HCT116 (cell line): Measurements from ENCODE around the gene IGSF11. TPM values are rescaled to one million over a fixed set of nuclear protein-coding genes. Genes with fewer than 3 reads are reported as not detected.

Experiments
- ATAC-seq: fragments of 200-7000 bp; cut with Tn5 transposase; 2 replicates; pipeline ENCODE4 v1.9.1; 2020; ENCODE audit warnings: mild to moderate bottlenecking, moderate library complexity
- BruUV-seq: library from RNA; stranded (reverse); fragments of 400-500 nt; replicated peaks from 2 replicates; lab custom pipeline; 2021; lab: Mats Ljungman, UMichigan
- CTCF ChIA-PET: fragments of 300-600 bp; sonication (Branson Sonifier 250); formaldehyde crosslinking; loops from one replicate; lab custom pipeline; 2021; ENCODE audit warnings: antibody characterized with exemption; lab: Charles Lee
- POLR2A ChIA-PET: fragments of 300-600, 350-600 bp; sonication (Branson Sonifier 250); formaldehyde crosslinking; loops from one replicate; lab custom pipeline; 2021; ENCODE audit warnings: antibody characterized with exemption; lab: Charles Lee
- RAD21 ChIA-PET, 2 experiments: fragments of 300-600 bp; sonication (Branson Sonifier 250); formaldehyde crosslinking; loops; one replicate each; lab custom pipeline; 2023; ENCODE audit warnings: low total read pairs in 2 of 2; ENCODE audit not compliant: uncharacterized antibody in 2 of 2, unreplicated experiment in 2 of 2, low non-redundant PET in 1 of 2; lab: Charles Lee
- DNase-seq: peaks from one replicate; pipeline ENCODE4 v3.0.0-alpha.2; 2010; ENCODE audit warnings: low read depth, low spot score
- H2AFZ ChIP-seq: fragments of 200-600 bp; shearing (Covaris generic), sonication (generic); 2 replicates; pipeline ENCODE4 v1.6.1; 2017; ENCODE audit warnings: low read depth, mixed run types, mixed read lengths, antibody characterized with exemption, low read length; ENCODE audit not compliant: poor library complexity, severe bottlenecking
- H3K27ac ChIP-seq: 2 replicates; pipeline ENCODE4 v1.5.1; 2012; ENCODE audit warnings: low read depth, low read length
- H3K27me3 ChIP-seq: fragments of 200-600 bp; sonication (generic); 2 replicates; pipeline ENCODE4 v1.6.1; 2016; ENCODE audit warnings: mixed run types, low read length, mixed read lengths; ENCODE audit not compliant: insufficient read depth
- H3K36me3 ChIP-seq, 2 experiments: fragments of 200-500 bp in 1 of 2; fragments of 200-600 bp in 1 of 2; sonication (Bioruptor generic) in 1 of 2; sonication (generic) in 1 of 2; 2 replicates each; pipeline versions ENCODE4 v1.5.1 to v1.6.1; 2014 to 2016; ENCODE audit warnings: low read length in 2 of 2, inconsistent platforms in 1 of 2, mixed read lengths in 1 of 2, mixed run types in 1 of 2; ENCODE audit not compliant: insufficient read depth in 2 of 2, control insufficient read depth in 1 of 2
- H3K4me1 ChIP-seq, 2 experiments: fragments of 200-600 bp in 1 of 2; sonication (generic) in 1 of 2; 2 replicates each; pipeline versions ENCODE4 v1.5.1 to v1.6.1; 2012 to 2017; ENCODE audit warnings: low read length in 2 of 2, inconsistent platforms in 1 of 2, mild to moderate bottlenecking in 1 of 2, mixed read lengths in 1 of 2, mixed run types in 1 of 2, moderate library complexity in 1 of 2; ENCODE audit not compliant: insufficient read depth in 2 of 2, control insufficient read depth in 1 of 2
- H3K4me2 ChIP-seq: fragments of 200-600 bp; sonication (generic); 2 replicates; pipeline ENCODE4 v1.6.1; 2017; ENCODE audit warnings: mixed run types, low read length, mixed read lengths
- H3K4me3 ChIP-seq, 2 experiments: fragments of 200-600 bp in 1 of 2; sonication (generic) in 1 of 2; replicated peaks in 1 of 2; 2 replicates each; pipeline ENCODE4 v1.5.1; 2011 to 2016; ENCODE audit warnings: low read length in 2 of 2, control low read depth in 1 of 2, low read depth in 1 of 2, mild to moderate bottlenecking in 1 of 2, mixed read lengths in 1 of 2, mixed run types in 1 of 2
- H3K79me2 ChIP-seq: fragments of 200-600 bp; sonication (generic); 2 replicates; pipeline ENCODE4 v1.6.1; 2017; ENCODE audit warnings: mild to moderate bottlenecking, mixed run types, low read length, moderate library complexity, mixed read lengths; ENCODE audit not compliant: insufficient read depth
- H3K9ac ChIP-seq: fragments of 200-600 bp; sonication (generic); 2 replicates; pipeline ENCODE4 v1.6.1; 2016; ENCODE audit warnings: low read length, mixed read lengths
- H3K9me2 ChIP-seq: fragments of 200-600 bp; sonication (generic), shearing (Covaris generic); 2 replicates; pipeline ENCODE4 v1.6.1; 2017; ENCODE audit warnings: mixed run types, mild to moderate bottlenecking, moderate library complexity; ENCODE audit not compliant: insufficient read depth
- H3K9me3 ChIP-seq, 2 experiments: fragments of 200-500 bp in 1 of 2; fragments of 200-600 bp in 1 of 2; sonication (Bioruptor generic) in 1 of 2; sonication (generic) in 1 of 2; 2 replicates each; pipeline ENCODE4 v1.6.1; 2014 to 2017; ENCODE audit warnings: low read length in 2 of 2, mixed read lengths in 2 of 2, inconsistent platforms in 1 of 2, low read depth in 1 of 2, mild to moderate bottlenecking in 1 of 2, mixed run types in 1 of 2, moderate library complexity in 1 of 2; ENCODE audit not compliant: control insufficient read depth in 1 of 2, insufficient read depth in 1 of 2
- H4K20me1 ChIP-seq: fragments of 200-600 bp; sonication (generic), shearing (Covaris generic); 2 replicates; pipeline ENCODE4 v1.6.1; 2017; ENCODE audit warnings: mixed run types, mild to moderate bottlenecking, moderate library complexity; ENCODE audit not compliant: insufficient read depth
- ATF3 ChIP-seq: IDR thresholded peaks from 2 replicates; pipeline ENCODE4 v1.6.1; 2012
- CBX3 ChIP-seq: IDR thresholded peaks from 2 replicates; pipeline ENCODE4 v1.6.1; 2012; ENCODE audit warnings: low read depth
- CEBPB ChIP-seq: IDR thresholded peaks from 2 replicates; pipeline ENCODE4 v1.6.1; 2012; ENCODE audit warnings: low read depth
- EGR1 ChIP-seq: IDR thresholded peaks from 2 replicates; pipeline ENCODE4 v1.6.1; 2012; ENCODE audit warnings: low read depth
- ELF1 ChIP-seq: IDR thresholded peaks from 2 replicates; pipeline ENCODE4 v1.6.1; 2012; ENCODE audit warnings: low read depth, borderline replicate concordance
- EZH2 ChIP-seq: fragments of 200-600 bp; sonication (generic); IDR thresholded peaks from 2 replicates; pipeline ENCODE4 v1.6.1; 2017; ENCODE audit warnings: antibody characterized with exemption, mixed run types
- EZH2phosphoT487 ChIP-seq: fragments of 200-600 bp; IDR thresholded peaks from 2 replicates; pipeline ENCODE4 v1.6.1; 2018; ENCODE audit warnings: antibody characterized with exemption, borderline replicate concordance
- FOSL1 ChIP-seq: IDR thresholded peaks from 2 replicates; pipeline ENCODE4 v1.6.1; 2012; ENCODE audit warnings: low read depth
- POLR2AphosphoS5 ChIP-seq: IDR thresholded peaks from 2 replicates; pipeline ENCODE4 v1.6.1; 2011; ENCODE audit warnings: mild to moderate bottlenecking, low read depth, low read length, moderate library complexity
- RAD21 ChIP-seq: IDR thresholded peaks from 2 replicates; pipeline ENCODE4 v1.6.1; 2012; ENCODE audit warnings: low read depth, mild to moderate bottlenecking
- SP1 ChIP-seq: IDR thresholded peaks from 2 replicates; pipeline ENCODE4 v1.6.1; 2012; ENCODE audit warnings: low read depth
- SRF ChIP-seq: IDR thresholded peaks from 2 replicates; pipeline ENCODE4 v1.6.1; 2012; ENCODE audit warnings: low read depth
- TCF7L2 ChIP-seq: IDR thresholded peaks from 2 replicates; pipeline ENCODE4 v1.7.0; 2011; ENCODE audit warnings: borderline replicate concordance, inconsistent platforms; ENCODE audit not compliant: insufficient read depth, insufficient read length; ENCODE audit errors: extremely low read depth
- YY1 ChIP-seq: IDR thresholded peaks from 2 replicates; pipeline ENCODE4 v1.6.1; 2011; ENCODE audit warnings: low read length, low read depth, moderate library complexity, mild to moderate bottlenecking; ENCODE audit not compliant: insufficient replicate concordance; ENCODE audit errors: extremely low read depth
- ZFX ChIP-seq: fragments of 450-650 bp; IDR thresholded peaks from 2 replicates; pipeline ENCODE4 v1.6.1; 2017
- ZNF274 ChIP-seq: fragments of 200-500 bp; sonication (Bioruptor generic); IDR thresholded peaks from 2 replicates; pipeline ENCODE4 v1.6.1; 2014; ENCODE audit warnings: mild to moderate bottlenecking, low read depth, low read length, inconsistent platforms
- intact Hi-C: fragments of 100-400 bp; cut with micrococcal nuclease; formaldehyde crosslinking; loops from 2 replicates; pipeline ENCODE4 v1.10.0; 2022
- total RNA-seq: library from RNA; stranded (reverse); gene quantifications from one replicate; pipeline ENCODE4 v1.2.1, GENCODE V29; 2021; ENCODE audit not compliant: unreplicated experiment
- TF ChIP-seq, protein P1 (sequence below): IDR thresholded peaks from 2 replicates; pipeline ENCODE4 v1.6.1; 2011; ENCODE audit warnings: mild to moderate bottlenecking, low read length, moderate library complexity; ENCODE audit not compliant: insufficient replicate concordance; ENCODE audit errors: extremely low read depth

IGSF11 gene
- total RNA-seq, 1 experiment from 2014 or later, result not detected

DNA sequence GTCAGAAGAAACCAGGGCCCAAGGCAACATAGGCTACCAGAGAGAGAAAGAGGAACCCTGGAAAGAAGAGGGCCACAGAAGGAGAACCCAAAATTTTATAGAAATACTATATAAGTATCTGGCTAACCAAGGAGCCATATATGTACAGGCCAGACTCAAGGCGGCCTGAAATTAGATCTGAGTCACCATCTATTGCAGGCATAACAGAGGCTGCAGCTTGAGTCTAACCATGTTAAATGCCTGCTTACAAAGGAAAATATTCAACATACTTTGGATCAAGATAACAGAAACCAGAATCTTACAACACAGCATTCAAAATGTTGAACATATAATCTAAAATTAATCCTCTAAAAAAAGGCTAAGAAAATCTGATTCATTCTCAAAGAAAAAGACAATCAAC, 23.1 kb downstream of the IGSF11 start:
- Histone ChIP-seq H3K4me2 (no peak overlapping the region), H3K4me1 (no peaks in the 10 kb centered on the region), H3K27ac (no peak overlapping the region), H3K36me3 (no peaks in the 10 kb centered on the region), H3K9me2 (no peaks in the 10 kb centered on the region), H3K4me3 (no peak overlapping the region), H3K9me3 (no peaks in the 10 kb centered on the region), H3K27me3 (peaks cover 79% of the 10 kb centered on the region), H3K79me2 (no peaks in the 10 kb centered on the region), H3K9ac (no peak overlapping the region), H2AFZ (no peak overlapping the region), H4K20me1 (no peaks in the 10 kb centered on the region)
- ChIA-PET RAD21 (no interaction called here), CTCF (no interaction called here), POLR2A (no interaction called here)
- DNase-seq (no peak), ATAC-seq (no peak)
- BruUV-seq, result no TSS peak
- intact Hi-C loops, result no loop called here
- TF ChIP-seq YY1 (no peak), POLR2AphosphoS5 (no peak), ZFX (no peak), ZNF274 (no peak), ELF1 (no peak), EGR1 (no peak), ATF3 (no peak)

GRCh38 chr3:118997190-118997589, 37.5 kb downstream of the IGSF11 start:
- CTCF ChIA-PET, result no interaction called here
- BruUV-seq, result no TSS peak
- TF ChIP-seq, protein P1, sequence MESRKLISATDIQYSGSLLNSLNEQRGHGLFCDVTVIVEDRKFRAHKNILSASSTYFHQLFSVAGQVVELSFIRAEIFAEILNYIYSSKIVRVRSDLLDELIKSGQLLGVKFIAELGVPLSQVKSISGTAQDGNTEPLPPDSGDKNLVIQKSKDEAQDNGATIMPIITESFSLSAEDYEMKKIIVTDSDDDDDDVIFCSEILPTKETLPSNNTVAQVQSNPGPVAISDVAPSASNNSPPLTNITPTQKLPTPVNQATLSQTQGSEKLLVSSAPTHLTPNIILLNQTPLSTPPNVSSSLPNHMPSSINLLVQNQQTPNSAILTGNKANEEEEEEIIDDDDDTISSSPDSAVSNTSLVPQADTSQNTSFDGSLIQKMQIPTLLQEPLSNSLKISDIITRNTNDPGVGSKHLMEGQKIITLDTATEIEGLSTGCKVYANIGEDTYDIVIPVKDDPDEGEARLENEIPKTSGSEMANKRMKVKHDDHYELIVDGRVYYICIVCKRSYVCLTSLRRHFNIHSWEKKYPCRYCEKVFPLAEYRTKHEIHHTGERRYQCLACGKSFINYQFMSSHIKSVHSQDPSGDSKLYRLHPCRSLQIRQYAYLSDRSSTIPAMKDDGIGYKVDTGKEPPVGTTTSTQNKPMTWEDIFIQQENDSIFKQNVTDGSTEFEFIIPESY, result no peak
- TF ChIP-seq EZH2 (no peak), CBX3 (no peak), RAD21 (no peak), SP1 (no peak), CEBPB (no peak), FOSL1 (no peak), TCF7L2 (no peak), ELF1 (no peak), POLR2AphosphoS5 (no peak), ATF3 (no peak), EZH2phosphoT487 (no peak), SRF (no peak)

More at GRCh38 chr3:118997190-118997589, 37.5 kb downstream of the IGSF11 start:
- ATAC-seq (no peak), DNase-seq (no peak)
- H3K27ac ChIP-seq, result no peak overlapping the region
- H3K4me1 ChIP-seq, result no peaks in the 10 kb centered on the region
- ChIA-PET POLR2A (no interaction called here), RAD21 (no interaction called here)
- H2AFZ ChIP-seq, result no peak overlapping the region
- H3K9me2 ChIP-seq, result no peaks in the 10 kb centered on the region
- no peak overlapping the region for H3K4me3 ChIP-seq
- intact Hi-C loops, result no loop called here
- no peaks in the 10 kb centered on the region for H4K20me1 ChIP-seq
- no peaks in the 10 kb centered on the region for H3K9me3 ChIP-seq
- no peaks in the 10 kb centered on the region for H3K79me2 ChIP-seq
- H3K27me3 ChIP-seq, result peaks cover 13% of the 10 kb centered on the region
- no peak overlapping the region for H3K9ac ChIP-seq
- no peaks in the 10 kb centered on the region for H3K36me3 ChIP-seq
- H3K4me2 ChIP-seq, result no peak overlapping the region
